Chondrocyte (in vitro differentiated cells): Measurements from ENCODE around the gene CTNNA1. TPM values are rescaled to one million over a fixed set of nuclear protein-coding genes. Genes with fewer than 3 reads are reported as not detected.
A peak's percentile ranks its signal among the peaks of the same experiment; 100 is the strongest.
"Not testable (repeated sequence)": the region's sequence is repeated elsewhere in the genome, so short reads cannot be mapped to it uniquely, and the experiment has no call there.

Experiments used
- DNase-seq: peaks from one replicate; pipeline ENCODE4 v3.0.0; 2021; ENCODE audit warnings: mixed read lengths, low spot score
- H3K27ac Mint-ChIP-seq: one replicate; pipeline ENCODE4 v1.8.0; 2021; ENCODE audit warnings: mild to moderate bottlenecking, moderate library complexity, mixed read lengths; ENCODE audit not compliant: unreplicated experiment
- H3K27me3 Mint-ChIP-seq: 2 replicates; pipeline ENCODE4 v1.8.0; 2021; ENCODE audit warnings: low read depth, mixed read lengths
- H3K36me3 Mint-ChIP-seq: 2 replicates; pipeline ENCODE4 v1.8.0; 2021; ENCODE audit warnings: low read depth, mixed read lengths
- H3K4me1 Mint-ChIP-seq: 2 replicates; pipeline ENCODE4 v1.8.0; 2021; ENCODE audit warnings: low read depth, mild to moderate bottlenecking, mixed read lengths
- H3K4me3 Mint-ChIP-seq: one replicate; pipeline ENCODE4 v1.8.0; 2021; ENCODE audit warnings: mild to moderate bottlenecking, moderate library complexity, mixed read lengths; ENCODE audit not compliant: unreplicated experiment
- H3K9me3 Mint-ChIP-seq: 2 replicates; pipeline ENCODE4 v1.8.0; 2021; ENCODE audit warnings: low read depth, mixed read lengths
- total RNA-seq: library from RNA; stranded (reverse); gene quantifications from 3 replicates; pipeline ENCODE4 v1.2.1, GENCODE V29; 2021
- TF ChIP-seq, protein P1 (sequence below): fragments of 200-600 bp; sonication (generic); IDR thresholded peaks from 2 replicates; pipeline ENCODE4 v1.5.0; 2021; ENCODE audit warnings: antibody characterized with exemption, mild to moderate bottlenecking, moderate library complexity

The CTNNA1 gene
- total RNA-seq, 1 donor from 2014 or later = 397 TPM

DNA sequence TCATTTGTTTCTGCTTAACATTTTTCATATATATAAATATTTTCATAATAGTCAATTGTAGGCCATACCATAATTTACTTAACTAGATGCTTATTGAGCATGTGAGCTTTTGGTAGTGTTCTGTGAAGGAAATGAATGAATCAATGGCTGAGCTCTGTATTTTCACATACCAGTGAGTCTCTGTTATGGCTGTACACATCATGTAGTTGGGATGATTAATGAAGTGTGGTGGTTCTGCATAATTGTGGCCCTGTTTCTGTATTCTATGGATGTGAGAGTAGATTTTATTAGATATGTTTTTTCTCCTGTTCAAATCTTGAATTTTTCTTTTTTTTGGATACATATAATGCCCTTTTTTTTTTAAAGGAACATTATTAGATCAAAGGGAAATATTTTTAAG lies 56.2 kb downstream of the CTNNA1 start:
- Mint-ChIP-seq H3K4me1 (peaks cover 22% of the 10 kb centered on the region), H3K27me3 (no peaks in the 10 kb centered on the region), H3K27ac (no peak overlapping the region), H3K4me3 (no peak overlapping the region), H3K36me3 (peaks cover 29% of the 10 kb centered on the region), H3K9me3 (peaks cover 4% of the 10 kb centered on the region)
- no peak for DNase-seq
- TF ChIP-seq, protein P1, sequence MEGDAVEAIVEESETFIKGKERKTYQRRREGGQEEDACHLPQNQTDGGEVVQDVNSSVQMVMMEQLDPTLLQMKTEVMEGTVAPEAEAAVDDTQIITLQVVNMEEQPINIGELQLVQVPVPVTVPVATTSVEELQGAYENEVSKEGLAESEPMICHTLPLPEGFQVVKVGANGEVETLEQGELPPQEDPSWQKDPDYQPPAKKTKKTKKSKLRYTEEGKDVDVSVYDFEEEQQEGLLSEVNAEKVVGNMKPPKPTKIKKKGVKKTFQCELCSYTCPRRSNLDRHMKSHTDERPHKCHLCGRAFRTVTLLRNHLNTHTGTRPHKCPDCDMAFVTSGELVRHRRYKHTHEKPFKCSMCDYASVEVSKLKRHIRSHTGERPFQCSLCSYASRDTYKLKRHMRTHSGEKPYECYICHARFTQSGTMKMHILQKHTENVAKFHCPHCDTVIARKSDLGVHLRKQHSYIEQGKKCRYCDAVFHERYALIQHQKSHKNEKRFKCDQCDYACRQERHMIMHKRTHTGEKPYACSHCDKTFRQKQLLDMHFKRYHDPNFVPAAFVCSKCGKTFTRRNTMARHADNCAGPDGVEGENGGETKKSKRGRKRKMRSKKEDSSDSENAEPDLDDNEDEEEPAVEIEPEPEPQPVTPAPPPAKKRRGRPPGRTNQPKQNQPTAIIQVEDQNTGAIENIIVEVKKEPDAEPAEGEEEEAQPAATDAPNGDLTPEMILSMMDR = no peak

DNA sequence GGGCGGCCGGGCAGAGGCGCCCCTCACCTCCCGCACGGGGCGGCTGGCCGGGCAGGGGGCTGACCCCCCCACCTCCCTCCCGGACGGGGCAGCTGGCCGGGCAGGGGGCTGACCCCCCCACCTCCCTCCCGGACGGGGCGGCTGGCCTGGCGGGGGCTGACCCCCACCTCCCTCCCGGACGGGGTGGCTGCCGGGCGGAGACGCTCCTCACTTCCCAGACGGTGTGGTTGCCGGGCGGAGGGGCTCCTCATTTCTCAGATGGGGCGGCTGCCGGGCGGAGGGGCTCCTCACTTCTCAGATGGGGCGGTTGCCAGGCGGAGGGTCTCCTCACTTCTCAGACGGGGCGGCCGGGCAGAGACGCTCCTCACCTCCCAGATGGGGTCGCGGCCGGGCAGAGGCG lies 57.6 kb downstream of the CTNNA1 start:
- H3K27me3 Mint-ChIP-seq, H3K9me3 Mint-ChIP-seq, H3K27ac Mint-ChIP-seq, DNase-seq, H3K4me3 Mint-ChIP-seq: not testable (repeated sequence)
- H3K36me3 Mint-ChIP-seq = peaks cover 27% of the 10 kb centered on the region
- H3K4me1 Mint-ChIP-seq = peaks cover 32% of the 10 kb centered on the region

DNA sequence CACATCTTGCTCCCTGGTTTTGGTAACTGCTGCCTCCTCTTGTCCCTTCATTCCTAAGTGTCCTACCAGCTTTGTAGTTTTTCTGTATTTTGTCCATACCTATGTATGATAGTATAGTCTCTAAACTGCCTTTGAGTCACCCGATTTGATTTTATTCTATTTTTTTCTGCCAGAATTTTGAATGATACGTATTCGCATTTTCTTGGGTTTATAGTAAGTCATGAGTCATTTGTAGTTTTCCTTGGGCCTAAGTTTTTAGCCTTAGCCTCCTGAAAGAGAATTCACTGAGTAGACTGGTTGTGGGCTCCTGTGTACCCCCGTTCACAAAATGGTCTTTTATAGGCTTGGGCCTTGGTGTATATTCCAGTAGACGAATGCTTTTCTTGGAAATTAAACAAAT lies 62.3 kb downstream of the CTNNA1 start:
- H3K36me3 Mint-ChIP-seq = peaks cover 23% of the 10 kb centered on the region
- H3K4me3 Mint-ChIP-seq = no peak overlapping the region

DNA sequence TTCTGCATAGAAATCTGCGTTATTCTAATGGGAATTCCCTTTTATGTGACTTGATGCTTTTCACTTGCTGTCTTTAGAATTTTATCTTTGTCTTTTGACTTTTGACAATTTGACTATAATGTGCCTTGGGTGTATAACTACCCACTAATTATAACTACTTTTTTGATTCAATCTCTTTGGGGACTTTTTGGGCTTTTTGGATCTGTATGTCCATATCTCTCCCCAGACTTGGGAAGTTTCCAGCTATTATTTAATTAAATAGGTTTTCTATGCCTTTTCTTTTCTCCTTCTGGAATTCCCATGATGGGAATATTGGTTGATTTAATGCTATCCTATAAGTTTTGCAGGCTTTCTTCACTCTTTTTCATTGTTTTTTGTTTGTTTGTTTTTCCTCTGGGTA lies 64.0 kb downstream of the CTNNA1 start:
- H3K36me3 Mint-ChIP-seq = peaks cover 20% of the 10 kb centered on the region
- no peak for DNase-seq
- peaks cover 3% of the 10 kb centered on the region for H3K9me3 Mint-ChIP-seq
- TF ChIP-seq, protein P1 = no peak
- no peak overlapping the region for H3K4me3 Mint-ChIP-seq
- peak overlapping the region; percentile 88 for H3K27ac Mint-ChIP-seq
- H3K4me1 Mint-ChIP-seq = peaks cover 61% of the 10 kb centered on the region
- no peaks in the 10 kb centered on the region for H3K27me3 Mint-ChIP-seq

More for the DNA sequence above, 62.3 kb downstream of the CTNNA1 start:
- no peak for DNase-seq
- Mint-ChIP-seq H3K27ac (peak overlapping the region; percentile 88), H3K27me3 (no peaks in the 10 kb centered on the region), H3K9me3 (peaks cover 3% of the 10 kb centered on the region), H3K4me1 (peaks cover 52% of the 10 kb centered on the region)
- TF ChIP-seq, protein P1 = no peak

DNA sequence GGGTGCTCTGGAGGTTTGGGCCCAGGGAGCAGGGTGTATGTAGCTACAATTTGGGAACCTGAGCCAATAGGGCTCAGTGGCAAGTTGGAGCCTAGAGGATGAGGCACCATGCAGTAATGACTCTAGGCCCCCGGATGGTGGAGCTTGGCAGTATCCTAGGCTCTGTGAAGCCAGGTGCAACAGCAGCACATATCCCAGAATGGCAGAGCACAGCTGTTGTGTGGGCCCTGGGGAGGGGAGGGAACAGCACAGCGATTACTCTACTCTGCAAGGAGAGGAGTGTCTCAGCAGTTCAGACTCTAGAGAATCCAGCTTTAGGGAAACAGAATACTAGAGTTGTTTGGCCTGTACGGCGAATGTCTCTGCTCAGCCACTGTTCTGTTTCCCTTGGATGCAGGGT lies 65.9 kb downstream of the CTNNA1 start:
- TF ChIP-seq, protein P1 = no peak
- Mint-ChIP-seq H3K9me3 (peaks cover 3% of the 10 kb centered on the region), H3K27me3 (no peaks in the 10 kb centered on the region), H3K27ac (peak overlapping the region; percentile 75), H3K36me3 (peaks cover 11% of the 10 kb centered on the region), H3K4me1 (peaks cover 65% of the 10 kb centered on the region), H3K4me3 (no peak overlapping the region)
- no peak for DNase-seq

DNA sequence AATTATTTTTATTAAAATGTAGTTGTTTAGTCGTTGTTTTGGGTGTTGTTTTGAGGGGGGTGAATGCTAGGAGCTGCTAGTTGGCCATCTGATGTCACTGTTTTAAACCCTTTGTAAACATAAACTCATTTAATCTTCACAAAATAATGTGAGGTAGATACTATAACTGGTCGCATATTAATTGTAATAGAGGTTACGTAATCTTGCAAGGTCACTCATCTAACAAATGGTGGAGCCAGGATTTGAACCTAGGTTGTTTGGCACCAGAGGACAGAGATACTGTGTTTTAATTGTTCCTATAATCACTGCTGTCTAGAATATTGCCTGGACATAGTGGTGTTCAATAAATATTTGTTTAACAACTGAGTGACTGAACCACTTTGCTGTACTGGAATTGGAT lies 67.5 kb downstream of the CTNNA1 start:
- DNase-seq = no peak
- TF ChIP-seq, protein P1 = no peak
- Mint-ChIP-seq H3K4me1 (peaks cover 61% of the 10 kb centered on the region), H3K27ac (peak overlapping the region; percentile 32), H3K27me3 (no peaks in the 10 kb centered on the region), H3K36me3 (peaks cover 6% of the 10 kb centered on the region), H3K4me3 (no peak overlapping the region), H3K9me3 (no peaks in the 10 kb centered on the region)
